Nephron progenitor cell (in vitro differentiated cells): ENCODE data around the gene ALDH9A1.

Experiments used
- DNase-seq: peaks from one replicate; pipeline ENCODE4 v3.0.0; 2021
- H3K27ac Mint-ChIP-seq: 2 replicates; pipeline ENCODE4 v1.8.0; 2021; ENCODE audit warnings: mild to moderate bottlenecking, moderate library complexity, mixed read lengths
- H3K27me3 Mint-ChIP-seq: 2 replicates; pipeline ENCODE4 v1.8.0; 2021; ENCODE audit warnings: mild to moderate bottlenecking, low read depth, mixed read lengths; ENCODE audit not compliant: poor library complexity
- H3K36me3 Mint-ChIP-seq: 2 replicates; pipeline ENCODE4 v1.8.0; 2021; ENCODE audit warnings: low read depth, mixed read lengths
- H3K4me1 Mint-ChIP-seq: 2 replicates; pipeline ENCODE4 v1.8.0; 2021; ENCODE audit warnings: mixed read lengths
- H3K4me3 Mint-ChIP-seq: 2 replicates; pipeline ENCODE4 v1.8.0; 2021; ENCODE audit warnings: mild to moderate bottlenecking, moderate library complexity, mixed read lengths
- H3K9me3 Mint-ChIP-seq: 2 replicates; pipeline ENCODE4 v1.8.0; 2021; ENCODE audit warnings: mild to moderate bottlenecking, moderate library complexity, mixed read lengths
- TF ChIP-seq, protein P1 (sequence below): fragments of 200-600 bp; sonication (generic); IDR thresholded peaks from 2 replicates; pipeline ENCODE4 v1.5.0; 2021; ENCODE audit warnings: antibody characterized with exemption

The ALDH9A1 gene

DNA sequence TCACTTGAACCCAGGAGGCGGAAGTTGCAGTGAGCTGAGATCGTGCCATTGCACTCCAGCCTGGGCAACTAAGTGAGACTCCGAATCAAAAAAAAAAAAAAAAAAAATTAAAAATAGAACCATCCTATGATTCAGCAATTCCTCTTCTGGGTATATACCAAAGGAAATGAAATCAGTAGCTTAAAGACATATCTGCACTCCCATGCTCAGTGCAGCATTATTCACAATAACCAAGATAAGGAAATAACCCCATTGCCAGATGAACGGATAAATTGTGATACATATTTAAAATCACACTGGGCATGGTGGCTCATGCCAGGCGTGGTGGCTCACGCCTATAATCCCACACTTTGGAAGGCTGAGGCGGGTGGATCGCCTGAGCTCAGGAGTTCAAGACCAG is 23.8 kb downstream of the ALDH9A1 start:
- no peak overlapping the region for H3K4me3 Mint-ChIP-seq
- H3K9me3 Mint-ChIP-seq = peaks cover 18% of the 10 kb centered on the region
- no peaks in the 10 kb centered on the region for H3K4me1 Mint-ChIP-seq
- peaks cover 78% of the 10 kb centered on the region for H3K36me3 Mint-ChIP-seq
- TF ChIP-seq, protein P1, sequence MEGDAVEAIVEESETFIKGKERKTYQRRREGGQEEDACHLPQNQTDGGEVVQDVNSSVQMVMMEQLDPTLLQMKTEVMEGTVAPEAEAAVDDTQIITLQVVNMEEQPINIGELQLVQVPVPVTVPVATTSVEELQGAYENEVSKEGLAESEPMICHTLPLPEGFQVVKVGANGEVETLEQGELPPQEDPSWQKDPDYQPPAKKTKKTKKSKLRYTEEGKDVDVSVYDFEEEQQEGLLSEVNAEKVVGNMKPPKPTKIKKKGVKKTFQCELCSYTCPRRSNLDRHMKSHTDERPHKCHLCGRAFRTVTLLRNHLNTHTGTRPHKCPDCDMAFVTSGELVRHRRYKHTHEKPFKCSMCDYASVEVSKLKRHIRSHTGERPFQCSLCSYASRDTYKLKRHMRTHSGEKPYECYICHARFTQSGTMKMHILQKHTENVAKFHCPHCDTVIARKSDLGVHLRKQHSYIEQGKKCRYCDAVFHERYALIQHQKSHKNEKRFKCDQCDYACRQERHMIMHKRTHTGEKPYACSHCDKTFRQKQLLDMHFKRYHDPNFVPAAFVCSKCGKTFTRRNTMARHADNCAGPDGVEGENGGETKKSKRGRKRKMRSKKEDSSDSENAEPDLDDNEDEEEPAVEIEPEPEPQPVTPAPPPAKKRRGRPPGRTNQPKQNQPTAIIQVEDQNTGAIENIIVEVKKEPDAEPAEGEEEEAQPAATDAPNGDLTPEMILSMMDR = no peak
- no peak for DNase-seq
- H3K27me3 Mint-ChIP-seq = peaks cover 3% of the 10 kb centered on the region
- no peak overlapping the region for H3K27ac Mint-ChIP-seq

DNA sequence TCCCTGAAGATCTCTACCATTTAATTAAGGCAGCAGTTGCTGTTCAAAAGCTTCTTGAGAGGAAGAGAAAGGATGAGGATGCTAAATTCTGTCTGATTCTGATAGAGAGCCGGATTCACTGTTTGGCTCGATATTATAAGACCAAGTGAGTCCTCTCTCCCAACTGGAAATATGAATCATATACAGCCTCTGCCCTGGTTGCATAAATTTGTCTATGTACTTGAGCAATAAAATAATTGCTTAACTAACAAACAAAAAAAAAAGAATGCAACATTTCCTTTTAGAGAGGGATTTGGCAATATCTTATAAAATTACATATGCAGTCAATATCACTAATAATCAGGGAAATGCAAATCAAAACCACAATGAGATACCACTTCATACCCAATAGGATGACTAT is 26.8 kb downstream of the ALDH9A1 start:
- Mint-ChIP-seq H3K27me3 (peaks cover 3% of the 10 kb centered on the region), H3K27ac (no peak overlapping the region), H3K4me3 (no peak overlapping the region), H3K4me1 (no peaks in the 10 kb centered on the region), H3K9me3 (peaks cover 14% of the 10 kb centered on the region), H3K36me3 (peaks cover 80% of the 10 kb centered on the region)
- DNase-seq = no peak
- TF ChIP-seq, protein P1 = no peak

DNA sequence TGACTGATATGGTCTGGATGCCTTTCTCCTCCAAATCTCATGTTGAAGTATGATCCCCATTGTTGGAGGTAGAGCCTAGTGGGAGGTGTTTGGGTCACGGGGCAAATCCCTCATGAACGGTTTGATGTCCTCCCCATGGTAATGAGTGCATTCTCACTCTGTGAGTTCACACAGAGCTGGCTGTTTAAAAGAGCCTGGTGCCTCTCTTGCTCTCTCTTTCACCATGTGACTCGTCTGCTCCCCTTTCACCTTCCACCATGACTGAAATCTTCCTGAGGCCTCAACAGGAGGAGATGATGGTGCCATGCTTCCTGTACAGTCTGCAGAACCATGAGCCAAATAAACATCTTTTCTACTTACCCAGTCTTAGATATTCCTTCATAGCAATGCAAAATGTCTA is 30.2 kb downstream of the ALDH9A1 start:
- no peaks in the 10 kb centered on the region for H3K9me3 Mint-ChIP-seq
- TF ChIP-seq, protein P1 = no peak
- no peak for DNase-seq
- no peaks in the 10 kb centered on the region for H3K4me1 Mint-ChIP-seq
- H3K27me3 Mint-ChIP-seq = peaks cover 3% of the 10 kb centered on the region
- peak overlapping the region; percentile 72 for H3K27ac Mint-ChIP-seq
- H3K4me3 Mint-ChIP-seq = no peak overlapping the region
- H3K36me3 Mint-ChIP-seq = peaks cover 79% of the 10 kb centered on the region

DNA sequence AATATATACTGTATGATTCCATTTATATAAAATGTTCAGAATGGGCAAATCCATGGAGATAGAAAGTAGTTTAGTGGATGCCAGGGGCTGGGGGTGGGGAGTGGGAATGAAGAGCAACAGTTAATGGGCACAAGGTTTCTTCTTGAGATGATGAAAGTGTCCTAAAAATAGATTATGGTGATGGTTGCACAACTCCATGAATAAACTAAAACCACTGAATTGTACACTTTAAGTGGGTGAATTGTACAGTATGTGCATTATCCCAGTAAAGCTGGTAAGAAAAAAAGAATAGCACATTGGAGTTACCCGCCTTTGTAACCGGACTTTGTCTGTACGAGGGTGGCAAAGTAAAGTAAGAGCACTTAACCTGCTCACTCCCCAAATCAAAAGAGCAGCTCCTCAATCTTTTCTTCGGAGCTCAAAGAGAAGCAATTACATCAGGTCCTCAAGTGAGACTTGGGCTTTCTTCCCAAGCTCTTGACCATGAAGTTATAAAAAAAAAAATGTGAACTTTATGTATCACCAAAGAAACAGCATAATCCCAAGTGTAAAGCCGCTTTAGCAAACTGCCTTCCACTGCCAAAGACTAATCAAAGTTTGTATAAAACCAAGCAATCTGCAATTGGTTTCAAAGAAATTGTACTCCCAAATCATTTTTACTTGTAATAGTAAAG is 32.1 kb downstream of the ALDH9A1 start:
- H3K27me3 Mint-ChIP-seq = no peaks in the 10 kb centered on the region
- no peak overlapping the region for H3K4me3 Mint-ChIP-seq
- H3K27ac Mint-ChIP-seq = no peak overlapping the region
- no peaks in the 10 kb centered on the region for H3K9me3 Mint-ChIP-seq
- peaks cover 77% of the 10 kb centered on the region for H3K36me3 Mint-ChIP-seq
- H3K4me1 Mint-ChIP-seq = no peaks in the 10 kb centered on the region
- TF ChIP-seq, protein P1 = no peak
- no peak for DNase-seq

DNA sequence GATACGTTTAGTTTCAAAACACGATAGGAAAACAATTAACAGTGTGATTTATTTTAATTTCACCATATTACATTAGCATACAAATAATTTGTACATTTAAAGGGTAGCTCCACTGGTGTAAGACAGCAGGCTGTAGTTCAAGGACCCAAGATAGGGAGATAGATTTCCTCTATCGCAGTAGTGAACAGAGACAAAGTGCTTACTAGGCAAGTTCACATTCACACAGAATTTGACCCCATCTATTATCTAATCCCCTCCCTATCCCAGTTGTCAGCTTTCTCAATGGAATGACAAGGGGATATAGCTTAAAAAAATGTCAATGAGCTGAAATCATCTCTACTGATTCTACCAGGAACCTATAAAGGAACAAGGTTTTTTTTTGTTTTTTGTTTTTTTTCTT is 36.2 kb downstream of the ALDH9A1 start:
- Mint-ChIP-seq H3K27me3 (no peaks in the 10 kb centered on the region), H3K9me3 (no peaks in the 10 kb centered on the region), H3K4me3 (no peak overlapping the region), H3K36me3 (peaks cover 42% of the 10 kb centered on the region), H3K27ac (no peak overlapping the region), H3K4me1 (no peaks in the 10 kb centered on the region)
- TF ChIP-seq, protein P1 = no peak
- DNase-seq = no peak

DNA sequence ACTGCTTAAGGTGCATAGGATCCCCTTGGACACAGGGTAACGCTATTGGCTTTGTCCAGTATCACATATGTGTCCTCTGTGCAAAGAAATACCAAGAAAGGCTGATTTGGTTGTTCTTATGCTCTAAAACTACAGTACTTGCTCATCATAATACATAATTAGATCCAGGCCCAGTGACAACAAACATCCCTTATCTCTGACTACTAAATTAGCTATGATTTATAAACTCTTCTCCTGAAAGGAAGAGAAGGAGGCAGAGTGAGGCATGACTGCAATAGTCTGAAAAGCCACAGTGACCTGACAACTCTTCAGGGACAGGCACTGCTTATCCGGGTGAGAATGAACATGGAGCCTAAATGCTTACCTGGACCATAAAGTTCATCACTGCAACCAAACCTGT is 36.7 kb downstream of the ALDH9A1 start:
- Mint-ChIP-seq H3K4me1 (no peaks in the 10 kb centered on the region), H3K27ac (peak overlapping the region; percentile 24), H3K4me3 (no peak overlapping the region), H3K27me3 (no peaks in the 10 kb centered on the region), H3K9me3 (no peaks in the 10 kb centered on the region), H3K36me3 (peaks cover 40% of the 10 kb centered on the region)
- TF ChIP-seq, protein P1 = no peak
- DNase-seq = no peak
